GM12878 (cell line): ENCODE measurements around the gene NUCB1. TPM values are rescaled to one million over a fixed set of nuclear protein-coding genes. Genes with fewer than 3 reads are reported as not detected.

Experiments used
- ATAC-seq: fragments of 200-7000 bp; cut with Tn5 transposase; 3 replicates; pipeline ENCODE4 v1.9.1; 2020; ENCODE audit warnings: mild to moderate bottlenecking, moderate library complexity
- BruUV-seq: library from RNA; stranded (reverse); fragments of 400-500 nt; replicated peaks from 2 replicates; lab custom pipeline; 2021; lab: Mats Ljungman, UMichigan
- CTCF ChIA-PET: fragments of 300-600 bp; sonication (Branson Sonifier 250); formaldehyde crosslinking; extraction: SDS; loops from one replicate; lab custom pipeline; 2021; ENCODE audit warnings: inconsistent platforms; lab: Yijun Ruan, JAX
- POLR2A ChIA-PET: fragments of 350-600 bp; formaldehyde crosslinking; extraction: SDS; loops from one replicate; lab custom pipeline; 2021; ENCODE audit warnings: inconsistent platforms; lab: Charles Lee
- RAD21 ChIA-PET: fragments of 300-600 bp; sonication (Branson Sonifier 250); formaldehyde crosslinking; loops from one replicate; lab custom pipeline; 2023; ENCODE audit warnings: antibody characterized with exemption; ENCODE audit not compliant: unreplicated experiment; lab: Charles Lee
- SMC1A ChIA-PET: fragments of 300-600 bp; sonication (Branson Sonifier 250); formaldehyde crosslinking; loops from one replicate; lab custom pipeline; 2023; ENCODE audit not compliant: unreplicated experiment, uncharacterized antibody; lab: Charles Lee
- DNase-seq: peaks from one replicate; pipeline ENCODE4 v3.0.0-alpha.2; 2011; ENCODE audit warnings: low read depth, low spot score
- FAIRE-seq: peaks from 3 replicates; lab custom pipeline; 2011; peaks lifted over from hg19 to GRCh38; lab: Jason Lieb, UNC
- H2AFZ ChIP-seq: 2 replicates; pipeline ENCODE4 v1.6.0; 2011; ENCODE audit warnings: low read depth, low read length, control low read depth; ENCODE audit not compliant: control insufficient read depth
- H3K27ac ChIP-seq: 2 replicates; pipeline ENCODE4 v1.5.1; 2011; ENCODE audit warnings: control low read depth; ENCODE audit not compliant: control insufficient read depth, insufficient read depth
- H3K27me3 ChIP-seq, 2 experiments: replicated peaks in 1 of 2; 2 replicates each; pipeline versions ENCODE4 v1.6.0 to v1.6.1; 2011; ENCODE audit warnings: low read length in 1 of 2; ENCODE audit not compliant: control insufficient read depth in 2 of 2, insufficient read depth in 2 of 2
- H3K36me3 ChIP-seq, 2 experiments: 2 replicates each; pipeline ENCODE4 v1.5.1; 2011; ENCODE audit warnings: low read length in 1 of 2; ENCODE audit not compliant: control insufficient read depth in 2 of 2, insufficient read depth in 2 of 2
- H3K4me1 ChIP-seq: 2 replicates; pipeline ENCODE4 v1.6.1; 2011; ENCODE audit warnings: mild to moderate bottlenecking, low read length, moderate library complexity, mixed read lengths; ENCODE audit not compliant: control insufficient read depth, insufficient read depth
- H3K4me2 ChIP-seq: 2 replicates; pipeline ENCODE4 v1.6.0; 2011; ENCODE audit warnings: control low read depth; ENCODE audit not compliant: control insufficient read depth, insufficient read depth
- H3K4me3 ChIP-seq: fragments of 200-600 bp; sonication (generic); 2 replicates; pipeline ENCODE4 v1.5.1; 2016
- H3K79me2 ChIP-seq: 2 replicates; pipeline ENCODE4 v1.6.0; 2011; ENCODE audit warnings: low read length; ENCODE audit not compliant: control insufficient read depth, insufficient read depth
- H3K9ac ChIP-seq: 2 replicates; pipeline ENCODE4 v1.8.0; 2011; ENCODE audit warnings: low read length, control low read depth, mixed read lengths; ENCODE audit not compliant: control insufficient read depth, insufficient read depth
- H3K9me3 ChIP-seq: replicated peaks from 3 replicates; pipeline ENCODE4 v1.5.1; 2011; ENCODE audit warnings: mild to moderate bottlenecking, low read length; ENCODE audit not compliant: control insufficient read depth, insufficient read depth
- H4K20me1 ChIP-seq: 2 replicates; pipeline ENCODE4 v1.6.0; 2011; ENCODE audit not compliant: control insufficient read depth, insufficient read depth
- E2F4 ChIP-seq: IDR thresholded peaks from 2 replicates; pipeline ENCODE4 v1.6.1; 2012; ENCODE audit warnings: low read depth, low read length, improper control_type of control experiment
- PML ChIP-seq: IDR thresholded peaks from 2 replicates; pipeline ENCODE4 v1.6.1; 2012; ENCODE audit warnings: low read length, inconsistent platforms
- SKIL ChIP-seq: fragments of 450-650 bp; IDR thresholded peaks from 2 replicates; pipeline ENCODE4 v1.6.1; 2017; ENCODE audit warnings: mild to moderate bottlenecking, low read depth, inconsistent platforms; ENCODE audit not compliant: poor library complexity, severe bottlenecking
- TARDBP ChIP-seq: IDR thresholded peaks from 2 replicates; pipeline ENCODE4 v1.6.1; 2016; ENCODE audit warnings: borderline replicate concordance
- YY1 ChIP-seq: IDR thresholded peaks from 2 replicates; pipeline ENCODE4 v1.6.1; 2011; ENCODE audit warnings: low read depth, mild to moderate bottlenecking, low read length
- WGBS: methylation state at CpG from one replicate; pipeline ENCODE4 v1.1.6; 2016; ENCODE audit warnings: low lambda C conversion rate; ENCODE audit not compliant: insufficient replicate concordance, insufficient coverage; ENCODE audit errors: missing lambda C conversion rate; 5-methylcytosine and 5-hydroxymethylcytosine counted together
- in situ Hi-C: fragments of 300-500 bp; cut with MboI; formaldehyde crosslinking; loops from 9 replicates; pipeline ENCODE4 v1.14.3; 2018; ENCODE audit warnings: mixed read lengths
- intact Hi-C: fragments of 100-400 bp; cut with micrococcal nuclease; formaldehyde crosslinking; loops from one replicate; pipeline ENCODE4 v1.14.2; 2022; ENCODE audit not compliant: unreplicated experiment
- polyA plus RNA-seq, 11 experiments: library from polyadenylated mRNA; depleted of rRNA in 4 of 11; unstranded in 6 of 11; stranded (reverse) in 5 of 11; fragments of >200 nt; fragmentation: Nextera tagmentation in 4 of 11; fragmentation: Illumina TruSeq in 1 of 11; extraction: Ambion mirVana in 4 of 11; extraction: Trizol in 1 of 11; gene quantifications; 1 replicate in 1 of 11; 2 replicates in 10 of 11; pipeline versions ENCODE4 v1.2.1 to v1.2.3, GENCODE V29; 2011 to 2016; ENCODE audit warnings: inconsistent platforms in 2 of 11, missing spikeins in 2 of 11, low read depth in 1 of 11
- total RNA-seq, 4 experiments: library from RNA; depleted of rRNA in 3 of 4; stranded (reverse); fragments of >200 nt in 3 of 4; fragmentation: Illumina TruSeq in 1 of 4; extraction: Trizol in 1 of 4; gene quantifications; 2 replicates each; pipeline versions ENCODE4 v1.2.1 to v1.2.3, GENCODE V29; 2013 to 2021

The NUCB1 gene
- total and polyA plus RNA-seq, 10 of the 15 experiments (the other 5 are each of a cell fraction or from before 2014, with no cell fraction given) = 1.8 to 112 (median 44.5) TPM

GRCh38 chr19:48861313-48861712 lies 38.8 kb upstream of the NUCB1 start (continued):
- no peak for TF ChIP-seq YY1
- TF ChIP-seq E2F4 = no peak

GRCh38 chr19:48862827-48863226 lies 37.3 kb upstream of the NUCB1 start:
- H3K4me1 ChIP-seq = peaks cover 21% of the 10 kb centered on the region
- H3K4me2 ChIP-seq = no peak overlapping the region
- CTCF ChIA-PET = interaction anchor here (0.9 kb wide), 1 partner anchor 23 kb away, joined by 3 read pairs; no protein-coding TSS in a partner anchor
- in situ Hi-C loops (no loop called here), intact Hi-C loops (no loop called here)
- SMC1A ChIA-PET = no interaction called here
- BruUV-seq = no TSS peak
- RAD21 ChIA-PET = interaction anchor here (1.1 kb wide), 1 partner anchor 15 kb away, joined by 3 read pairs; no protein-coding TSS in a partner anchor
- H3K4me3 ChIP-seq = no peak overlapping the region
- POLR2A ChIA-PET = interaction anchor here (0.7 to 1.5 kb wide), 2 partner anchors 24 to 103 kb away, joined by 4 to 7 read pairs; no protein-coding TSS in a partner anchor
- DNase-seq = no peak
- no peak for ATAC-seq
- no peaks in the 10 kb centered on the region for H3K36me3 ChIP-seq
- no peak overlapping the region for H3K27ac ChIP-seq
- FAIRE-seq = peak; percentile 49
- H3K9me3 ChIP-seq = no peaks in the 10 kb centered on the region
- H4K20me1 ChIP-seq = no peaks in the 10 kb centered on the region
- no peak for TF ChIP-seq PML
- no peak overlapping the region for H3K9ac ChIP-seq
- WGBS = 70% methylated on average over 7 of the region's 7 CpGs
- H2AFZ ChIP-seq = peak overlapping the region; percentile 12; the same call in 1 of the 2 replicates
- no peaks in the 10 kb centered on the region for H3K79me2 ChIP-seq
- H3K27me3 ChIP-seq = no peaks in the 10 kb centered on the region

- no peaks in the 10 kb centered on the region for H3K36me3 ChIP-seq
- no peaks in the 10 kb centered on the region for H3K9me3 ChIP-seq
- 50% methylated on average over 6 of the region's 6 CpGs for WGBS
- FAIRE-seq = no peak
- H3K4me1 ChIP-seq = peaks cover 33% of the 10 kb centered on the region
- ChIA-PET POLR2A (no interaction called here), CTCF (no interaction called here), SMC1A (no interaction called here), RAD21 (interaction anchor here (0.6 to 1.3 kb wide), 3 partner anchors 71 to 101 kb away, joined by 3 to 4 read pairs (median 4); no protein-coding TSS in a partner anchor)
- H3K79me2 ChIP-seq = no peaks in the 10 kb centered on the region
- no peaks in the 10 kb centered on the region for H3K27me3 ChIP-seq
- no peak for DNase-seq
- intact Hi-C loops (no loop called here), in situ Hi-C loops (no loop called here)
- peak overlapping the region; percentile 44 for H3K27ac ChIP-seq
- no peak for ATAC-seq
- H3K9ac ChIP-seq = no peak overlapping the region
- H3K4me3 ChIP-seq = no peak overlapping the region
- peak overlapping the region; percentile 74 for H3K4me2 ChIP-seq
- H2AFZ ChIP-seq = peak overlapping the region; percentile 34; the same call in 1 of the 2 replicates
- BruUV-seq = no TSS peak
- H4K20me1 ChIP-seq = no peaks in the 10 kb centered on the region
- TF ChIP-seq SKIL (peak; percentile 1), TARDBP (no peak)
- TF ChIP-seq, all 136 proteins: peak for 1
Measured at GRCh38 chr19:48866692-48867091, 33.4 kb upstream of the NUCB1 start.
